HepG2 (cell line): ENCODE results near the gene EIF4G1. TPM values are rescaled to one million over a fixed set of nuclear protein-coding genes. Genes with fewer than 3 reads are reported as not detected.
A peak's percentile ranks its signal among the peaks of the same experiment; 100 is the strongest.

Experiments used
- ATAC-seq: fragments of 200-7000 bp; cut with Tn5 transposase; 3 replicates; pipeline ENCODE4 v1.9.1; 2020; ENCODE audit warnings: mild to moderate bottlenecking, moderate library complexity
- BruUV-seq: library from RNA; stranded (reverse); fragments of 400-500 nt; replicated peaks from 2 replicates; lab custom pipeline; 2021; lab: Mats Ljungman, UMichigan
- CTCF ChIA-PET: fragments of 300-600 bp; formaldehyde crosslinking; extraction: SDS; loops from one replicate; lab custom pipeline; 2021; ENCODE audit warnings: low total read pairs, inconsistent platforms, low intra/inter-chr PET ratio; lab: Yijun Ruan, JAX
- POLR2A ChIA-PET: fragments of 350-600 bp; sonication (Branson Sonifier 250); formaldehyde crosslinking; loops from one replicate; lab custom pipeline; 2020; ENCODE audit warnings: antibody characterized with exemption, inconsistent platforms; lab: Yijun Ruan, JAX
- DNase-seq: peaks from one replicate; pipeline ENCODE4 v3.0.0-alpha.2; 2015; ENCODE audit warnings: low spot score
- FAIRE-seq: peaks from 3 replicates; lab custom pipeline; 2011; peaks lifted over from hg19 to GRCh38; lab: Jason Lieb, UNC
- H2AFZ ChIP-seq: one replicate; pipeline ENCODE4 v1.6.1; 2011; ENCODE audit warnings: low read length, inconsistent platforms
- H3K27ac ChIP-seq: fragments of 300-600 bp; 3 replicates; pipeline ENCODE4 v1.8.0; 2011; ENCODE audit warnings: mixed run types, mild to moderate bottlenecking, mixed read lengths, low read length, inconsistent platforms; ENCODE audit not compliant: insufficient read depth; ENCODE audit errors: extremely low read length
- H3K27me3 ChIP-seq, 2 experiments: fragments of 200-600 bp in 1 of 2; 2 replicates in 1 of 2; 3 replicates in 1 of 2; pipeline versions ENCODE4 v1.6.0 to v1.8.0; 2011; ENCODE audit warnings: low read length in 2 of 2, mild to moderate bottlenecking in 2 of 2, moderate library complexity in 2 of 2, inconsistent platforms in 1 of 2; ENCODE audit not compliant: insufficient read depth in 2 of 2, control insufficient read depth in 1 of 2
- H3K36me3 ChIP-seq, 2 experiments: fragments of 200-600 bp in 1 of 2; replicated peaks in 1 of 2; 2 replicates in 1 of 2; 3 replicates in 1 of 2; pipeline versions ENCODE4 v1.5.1 to v1.8.0; 2011; ENCODE audit warnings: low read length in 2 of 2, inconsistent platforms in 1 of 2; ENCODE audit not compliant: insufficient read depth in 2 of 2, control insufficient read depth in 1 of 2
- H3K4me1 ChIP-seq: 2 replicates; pipeline ENCODE4 v1.5.1; 2012; ENCODE audit warnings: low read length, inconsistent platforms; ENCODE audit not compliant: insufficient read depth
- H3K4me2 ChIP-seq: 2 replicates; pipeline ENCODE4 v1.6.0; 2011; ENCODE audit warnings: low read depth, low read length, inconsistent platforms
- H3K4me3 ChIP-seq, 3 experiments: fragments of 200-600 bp in 1 of 3; sonication (generic), shearing (Covaris generic) in 1 of 3; replicated peaks in 1 of 3; 2 replicates each; pipeline ENCODE4 v1.5.1; 2011 to 2016; ENCODE audit warnings: low read length in 3 of 3, inconsistent platforms in 2 of 3, low read depth in 2 of 3, mild to moderate bottlenecking in 2 of 3, control low read depth in 1 of 3, mixed read lengths in 1 of 3; ENCODE audit not compliant: insufficient read depth in 1 of 3
- H3K79me2 ChIP-seq: one replicate; pipeline ENCODE4 v1.6.1; 2011; ENCODE audit warnings: low read length, inconsistent platforms; ENCODE audit not compliant: insufficient read depth
- H3K9ac ChIP-seq: 2 replicates; pipeline ENCODE4 v1.6.0; 2011; ENCODE audit warnings: mild to moderate bottlenecking, low read depth, low read length, inconsistent platforms; ENCODE audit not compliant: insufficient read depth
- H3K9me3 ChIP-seq: 2 replicates; pipeline ENCODE4 v1.5.1; 2012; ENCODE audit warnings: mild to moderate bottlenecking, low read length
- H4K20me1 ChIP-seq: 2 replicates; pipeline ENCODE4 v1.6.0; 2011; ENCODE audit warnings: inconsistent platforms, mild to moderate bottlenecking, low read length, moderate library complexity; ENCODE audit not compliant: insufficient read depth
- ARNTL ChIP-seq: sonication (generic); formaldehyde crosslinking; IDR thresholded peaks from 2 replicates; pipeline ENCODE4 v1.4.0; 2020; ENCODE audit warnings: mild to moderate bottlenecking, missing genetic modification reagents
- GRHL1 ChIP-seq: sonication (generic); formaldehyde crosslinking; conservative IDR thresholded peaks from 2 replicates; pipeline ENCODE4 v1.8.0; 2022; ENCODE audit warnings: missing genetic modification reagents
- HMG20B ChIP-seq: conservative IDR thresholded peaks from 2 replicates; pipeline ENCODE4 v1.6.1; 2016; ENCODE audit warnings: missing genetic modification reagents, missing compliant biosample characterization
- HNF4A ChIP-seq: sonication (generic); formaldehyde crosslinking; IDR thresholded peaks from 2 replicates; pipeline ENCODE4 v1.4.0; 2020; ENCODE audit warnings: missing genetic modification reagents
- HOXA3 ChIP-seq: sonication (generic); formaldehyde crosslinking; IDR thresholded peaks from 2 replicates; pipeline ENCODE4 v1.5.0; 2020; ENCODE audit warnings: missing genetic modification reagents
- PPARG ChIP-seq: conservative IDR thresholded peaks from 2 replicates; pipeline ENCODE4 v1.6.1; 2016; ENCODE audit warnings: missing biosample characterization, missing genetic modification reagents
- PRDM10 ChIP-seq: sonication (generic); formaldehyde crosslinking; IDR thresholded peaks from 2 replicates; pipeline ENCODE4 v1.4.0; 2020; ENCODE audit warnings: low read depth, missing genetic modification reagents
- RBM39 ChIP-seq: fragments of 200-400 bp; formaldehyde crosslinking; IDR thresholded peaks from one replicate; pipeline ENCODE4 v1.6.1; 2018; ENCODE audit warnings: antibody characterized with exemption, mild to moderate bottlenecking, low read depth, low read length; ENCODE audit not compliant: poor library complexity, severe bottlenecking
- RFXANK ChIP-seq: IDR thresholded peaks from 2 replicates; pipeline ENCODE4 v1.6.1; 2016
- SKI ChIP-seq: fragments of 450-650 bp; IDR thresholded peaks from one replicate; pipeline ENCODE4 v1.6.1; 2018; ENCODE audit warnings: mild to moderate bottlenecking; ENCODE audit not compliant: partially characterized antibody
- SMAD9 ChIP-seq: sonication (generic); formaldehyde crosslinking; IDR thresholded peaks from 2 replicates; pipeline ENCODE4 v1.5.1; 2020; ENCODE audit warnings: mild to moderate bottlenecking, missing genetic modification reagents
- SRY ChIP-seq: sonication (generic); formaldehyde crosslinking; IDR thresholded peaks from 2 replicates; pipeline ENCODE4 v1.8.0; 2022; ENCODE audit warnings: mild to moderate bottlenecking, missing genetic modification reagents
- TEAD2 ChIP-seq: sonication (generic); formaldehyde crosslinking; IDR thresholded peaks from 2 replicates; pipeline ENCODE4 v1.9.0; 2021; ENCODE audit warnings: missing genetic modification reagents
- ZNF251 ChIP-seq: sonication (generic); formaldehyde crosslinking; IDR thresholded peaks from 2 replicates; pipeline ENCODE4 v1.9.0; 2021; ENCODE audit warnings: mild to moderate bottlenecking, missing genetic modification reagents
- ZNF891 ChIP-seq: sonication (generic); formaldehyde crosslinking; IDR thresholded peaks from 2 replicates; pipeline ENCODE4 v1.5.0; 2020; ENCODE audit warnings: mild to moderate bottlenecking, missing genetic modification reagents
- WGBS: methylation state at CpG from one replicate; pipeline ENCODE4 v1.1.6; 2017; ENCODE audit warnings: low lambda C conversion rate; 5-methylcytosine and 5-hydroxymethylcytosine counted together
- in situ Hi-C: cut with HindIII; loops from 2 replicates; pipeline ENCODE4 v1.10.0; 2017; ENCODE audit warnings: low pct_unique_long_range_greater_than_20kb; ENCODE audit not compliant: extremely low pct_ligation_motif_present
- intact Hi-C: fragments of 100-400 bp; cut with micrococcal nuclease; formaldehyde crosslinking; loops from one replicate; pipeline ENCODE4 v1.10.0; 2022; ENCODE audit not compliant: unreplicated experiment
- polyA plus RNA-seq, 8 experiments: library from polyadenylated mRNA; depleted of rRNA in 3 of 8; stranded (reverse) in 7 of 8; unstranded in 1 of 8; fragments of >200 nt; fragmentation: Illumina TruSeq in 4 of 8; extraction: Trizol in 4 of 8; gene quantifications; 2 replicates each; pipeline versions ENCODE4 v1.2.1 to v1.2.3, GENCODE V29; 2011 to 2016; ENCODE audit warnings: low read depth in 4 of 8, missing spikeins in 1 of 8, mixed read lengths in 1 of 8; ENCODE audit not compliant: insufficient read depth in 1 of 8
- total RNA-seq, 5 experiments: library from RNA; depleted of rRNA; stranded (reverse); fragments of >200 nt; fragmentation: Illumina TruSeq; extraction: Trizol; gene quantifications; 2 replicates each; pipeline ENCODE4 v1.2.3, GENCODE V29; 2016; ENCODE audit warnings: low read depth in 1 of 5
- TF ChIP-seq, protein P1 (sequence below): sonication (generic); formaldehyde crosslinking; IDR thresholded peaks from 2 replicates; pipeline ENCODE4 v1.5.1; 2020; ENCODE audit warnings: missing genetic modification reagents, mild to moderate bottlenecking, borderline replicate concordance

Gene EIF4G1
- total and polyA plus RNA-seq, 2 of the 13 experiments (the other 11 are each of a cell fraction or from before 2014, with no cell fraction given) = 208 to 213 TPM

DNA sequence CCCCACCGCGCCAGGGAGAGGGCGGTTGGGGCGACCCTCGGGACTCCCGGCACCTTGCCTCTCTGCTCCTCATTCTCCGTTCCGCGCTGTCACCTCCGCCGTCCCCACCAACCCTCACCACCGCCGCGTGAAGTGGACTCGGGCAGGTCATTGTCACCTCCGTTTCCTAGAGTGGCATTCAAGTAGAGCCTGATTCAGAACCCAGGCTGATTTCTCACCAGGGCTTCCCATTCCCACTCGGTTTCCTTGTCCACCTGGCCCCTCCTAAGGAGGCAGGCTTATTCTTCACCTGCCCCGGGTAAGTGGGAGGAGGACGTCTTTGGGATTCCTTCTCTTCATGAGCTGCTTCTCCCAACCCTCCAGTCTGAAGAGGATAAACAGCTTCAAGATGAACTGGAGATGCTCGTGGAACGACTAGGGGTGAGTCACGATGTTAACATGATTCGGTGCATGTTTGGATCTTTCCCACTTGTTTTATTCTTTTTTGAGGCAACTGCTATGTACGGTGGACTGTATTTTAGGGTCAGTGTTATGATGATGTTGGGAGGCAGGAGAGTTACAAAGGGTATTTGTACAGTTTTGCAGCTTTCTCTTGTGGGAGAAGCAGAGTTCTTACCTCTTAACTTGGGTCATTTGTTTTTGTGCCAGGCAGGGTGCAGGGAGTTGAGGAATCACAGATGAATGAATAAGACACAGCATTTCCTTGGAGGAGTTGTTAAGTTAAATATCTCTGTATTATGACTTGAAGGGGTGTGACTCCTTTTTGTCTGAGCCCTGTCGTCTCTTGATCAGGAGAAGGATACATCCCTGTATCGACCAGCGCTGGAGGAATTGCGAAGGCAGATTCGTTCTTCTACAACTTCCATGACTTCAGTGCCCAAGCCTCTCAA is 14.7 kb upstream of the EIF4G1 start:
- H3K79me2 ChIP-seq = peaks cover 25% of the 10 kb centered on the region
- peaks cover 43% of the 10 kb centered on the region for H3K4me1 ChIP-seq
- in situ Hi-C loops = no loop called here
- peak overlapping the region; percentile 96 to 99 (median 98) for H3K4me3 ChIP-seq
- POLR2A ChIA-PET = no interaction called here
- H2AFZ ChIP-seq = no peak overlapping the region
- CTCF ChIA-PET = no interaction called here
- ATAC-seq = peak; percentile 21; the same call in 1 of the 3 replicates
- peak overlapping the region; percentile 50 for H3K27ac ChIP-seq
- H3K36me3 ChIP-seq = peaks cover 19 to 42% of the 10 kb centered on the region in 2 experiments; a peak in 4 of 5 replicates
- peak overlapping the region; percentile 87 for H3K9ac ChIP-seq
- no peaks in the 10 kb centered on the region; a peak in 1 of 5 replicates for H3K27me3 ChIP-seq
- intact Hi-C loops = loop anchor here (2.0 kb wide), 1 partner anchor 37 kb away; no protein-coding TSS in a partner anchor
- 26% methylated on average over 15 of the region's 29 CpGs for WGBS
- TSS peak; percentile 67 for BruUV-seq
- H4K20me1 ChIP-seq = no peaks in the 10 kb centered on the region
- no peaks in the 10 kb centered on the region for H3K9me3 ChIP-seq
- DNase-seq = no peak
- peak overlapping the region; percentile 86 for H3K4me2 ChIP-seq
- FAIRE-seq = no peak
- TF ChIP-seq RFXANK = no peak
- TF ChIP-seq RBM39 = no peak
- no peak for TF ChIP-seq GRHL1 (CRISPR knock-in tag)
- TF ChIP-seq, protein P1, sequence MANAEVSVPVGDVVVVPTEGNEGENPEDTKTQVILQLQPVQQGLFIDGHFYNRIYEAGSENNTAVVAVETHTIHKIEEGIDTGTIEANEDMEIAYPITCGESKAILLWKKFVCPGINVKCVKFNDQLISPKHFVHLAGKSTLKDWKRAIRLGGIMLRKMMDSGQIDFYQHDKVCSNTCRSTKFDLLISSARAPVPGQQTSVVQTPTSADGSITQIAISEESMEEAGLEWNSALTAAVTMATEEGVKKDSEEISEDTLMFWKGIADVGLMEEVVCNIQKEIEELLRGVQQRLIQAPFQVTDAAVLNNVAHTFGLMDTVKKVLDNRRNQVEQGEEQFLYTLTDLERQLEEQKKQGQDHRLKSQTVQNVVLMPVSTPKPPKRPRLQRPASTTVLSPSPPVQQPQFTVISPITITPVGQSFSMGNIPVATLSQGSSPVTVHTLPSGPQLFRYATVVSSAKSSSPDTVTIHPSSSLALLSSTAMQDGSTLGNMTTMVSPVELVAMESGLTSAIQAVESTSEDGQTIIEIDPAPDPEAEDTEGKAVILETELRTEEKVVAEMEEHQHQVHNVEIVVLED (CRISPR knock-in tag) = no peak
- no peak for TF ChIP-seq ARNTL (CRISPR knock-in tag)
- no peak for TF ChIP-seq ZNF251 (CRISPR knock-in tag)
- TF ChIP-seq HNF4A (CRISPR knock-in tag) = no peak
- TF ChIP-seq ZNF891 (CRISPR knock-in tag) = peak; percentile 62; the same call in 1 of the 2 replicates
- TF ChIP-seq PPARG (CRISPR knock-in tag) = no peak
- no peak for TF ChIP-seq HMG20B (CRISPR knock-in tag)
- no peak for TF ChIP-seq PRDM10 (CRISPR knock-in tag)
- TF ChIP-seq SKI = peak; percentile 0
- TF ChIP-seq SMAD9 = no peak
- TF ChIP-seq HOXA3 = no peak
- TF ChIP-seq SRY (CRISPR knock-in tag) = no peak
- TF ChIP-seq TEAD2 = 0 out of 2 replicates have a peak, but pooled peaks have one; percentile 52
